Measurements from ENCODE around the gene WASL. TPM values are rescaled to one million over a fixed set of nuclear protein-coding genes. Genes with fewer than 3 reads are reported as not detected.

WASL gene
- total and polyA plus RNA-seq, 10 of the 15 experiments (the other 5 are each of a cell fraction or from before 2014, with no cell fraction given): 2.0 to 6.4 (median 3.5) TPM

- no peak for TF ChIP-seq PRDM15 (CRISPR knock-in tag; IDR thresholded peaks at IDR 0.05)
Observed at GRCh38 chr7:123637878-123638277, 110.9 kb downstream of the WASL start (continued).

- Histone ChIP-seq H3K27ac (ENCODE audit: control insufficient read depth, insufficient read depth) (no peak overlapping the region), H3K27me3 (replicated peaks in 1 of 2; ENCODE audit: control insufficient read depth in 2 of 2, insufficient read depth in 2 of 2, low read length in 1 of 2) (no peaks in the 10 kb centered on the region; a peak in 1 of 4 replicates), H3K4me2 (ENCODE audit: control insufficient read depth, insufficient read depth) (no peak overlapping the region), H3K36me3 (ENCODE audit: control insufficient read depth in 2 of 2, insufficient read depth in 2 of 2, low read length in 1 of 2) (no peaks in the 10 kb centered on the region), H3K9ac (ENCODE audit: control insufficient read depth, insufficient read depth, low read length) (no peak overlapping the region), H2AFZ (ENCODE audit: control insufficient read depth, low read depth, low read length) (no peak overlapping the region), H3K79me2 (ENCODE audit: control insufficient read depth, insufficient read depth, low read length) (no peaks in the 10 kb centered on the region), H3K9me3 (replicated peaks; ENCODE audit: control insufficient read depth, insufficient read depth, low read length) (no peaks in the 10 kb centered on the region), H4K20me1 (ENCODE audit: control insufficient read depth, insufficient read depth) (no peaks in the 10 kb centered on the region), H3K4me3 (no peak overlapping the region), H3K4me1 (ENCODE audit: control insufficient read depth, insufficient read depth, low read length) (no peaks in the 10 kb centered on the region)
- no TSS peak for BruUV-seq (replicated peaks)
- TF ChIP-seq JUNB (IDR thresholded peaks at IDR 0.05) (no peak), ATF7 (IDR thresholded peaks at IDR 0.05; ENCODE audit: low read depth) (no peak), USF1 (IDR thresholded peaks at IDR 0.05; ENCODE audit: borderline replicate concordance, extremely low read length, insufficient read depth, low read depth, low read length) (no peak), IRF3 (IDR thresholded peaks at IDR 0.05) (no peak)
- in situ Hi-C loops (cut with MboI) (no loop called here), intact Hi-C loops (cut with micrococcal nuclease; ENCODE audit: unreplicated experiment) (loop anchor here (5.0 kb wide), 1 partner anchor 230 kb away; no protein-coding TSS in a partner anchor)
- no peak for FAIRE-seq
- 11% methylated on average over 3 of the region's 3 CpGs for WGBS (ENCODE audit: insufficient coverage, insufficient replicate concordance, low lambda C conversion rate, missing lambda C conversion rate)
- ChIA-PET RAD21 (ENCODE audit: unreplicated experiment) (interaction anchor here (1.2 to 1.5 kb wide), 2 partner anchors 229 to 235 kb away, joined by 5 read pairs; no protein-coding TSS in a partner anchor), SMC1A (ENCODE audit: uncharacterized antibody, unreplicated experiment) (interaction anchor here (1.4 to 3.5 kb wide), 4 partner anchors 13 to 235 kb away, joined by 4 to 14 read pairs (median 7); no protein-coding TSS in a partner anchor), POLR2A (interaction anchor here (0.5 to 0.6 kb wide), 2 partner anchors 281 to 909 kb away, joined by 3 to 7 read pairs; no protein-coding TSS in a partner anchor), CTCF (interaction anchor here (0.9 to 3.2 kb wide), 5 partner anchors 8 to 235 kb away, joined by 3 to 25 read pairs (median 7); no protein-coding TSS in a partner anchor)
- DNase-seq (ENCODE audit: low read depth, low spot score): no peak
- no peak for ATAC-seq
Observed at GRCh38 chr7:123637203-123637602, 111.6 kb downstream of the WASL start.
